HG02840 (cell line): ENCODE results near the gene HSD11B1.

Experiments
- ATAC-seq: cut with Tn5 transposase; IDR thresholded peaks from one replicate; pipeline ENCODE4 v1.9.1; 2021; ENCODE audit warnings: mild to moderate bottlenecking, moderate library complexity, moderate number of reproducible peaks; ENCODE audit not compliant: unreplicated experiment, low FRiP score

Gene HSD11B1

DNA sequence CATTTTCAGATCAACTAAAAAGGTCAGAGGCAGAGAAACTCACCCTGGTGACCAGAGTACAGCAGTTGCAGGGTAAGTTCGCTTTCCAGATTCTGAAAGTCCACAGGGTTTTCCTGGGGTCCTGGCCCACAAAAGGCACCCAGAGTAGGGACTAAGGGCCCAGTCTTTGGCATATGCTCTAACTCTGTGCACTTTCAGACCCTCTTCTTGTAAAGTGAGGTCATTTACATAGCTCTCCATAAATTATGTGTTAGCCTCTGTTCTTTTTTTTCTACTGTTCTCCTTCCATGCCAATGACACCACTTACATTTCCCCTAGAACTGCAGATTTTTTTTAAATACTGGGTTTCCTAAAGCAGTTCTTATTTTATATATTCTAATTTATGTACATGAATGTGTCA, 73.5 kb downstream of the HSD11B1 start:
- no peak for ATAC-seq

DNA sequence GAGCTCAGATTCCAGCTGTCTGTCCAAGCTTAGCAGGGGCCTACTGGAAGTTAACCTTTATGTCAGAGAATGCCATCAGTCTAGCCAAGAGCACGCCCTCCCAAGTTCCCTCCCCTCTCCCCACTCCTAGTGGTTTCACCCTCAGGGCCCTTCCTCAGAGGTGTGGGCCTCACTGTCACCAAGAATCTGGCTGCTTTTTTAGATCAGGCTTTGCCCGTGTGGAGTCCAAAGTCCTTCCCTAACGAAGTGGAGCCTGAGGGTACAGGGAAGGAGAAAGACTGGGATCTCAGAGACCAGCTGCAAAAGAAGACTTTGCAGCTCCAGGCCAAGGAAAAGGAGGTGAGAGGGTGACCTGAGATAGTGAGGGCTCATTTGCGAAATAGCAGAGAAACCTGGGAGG, 75.6 kb downstream of the HSD11B1 start:
- ATAC-seq, result no peak

DNA sequence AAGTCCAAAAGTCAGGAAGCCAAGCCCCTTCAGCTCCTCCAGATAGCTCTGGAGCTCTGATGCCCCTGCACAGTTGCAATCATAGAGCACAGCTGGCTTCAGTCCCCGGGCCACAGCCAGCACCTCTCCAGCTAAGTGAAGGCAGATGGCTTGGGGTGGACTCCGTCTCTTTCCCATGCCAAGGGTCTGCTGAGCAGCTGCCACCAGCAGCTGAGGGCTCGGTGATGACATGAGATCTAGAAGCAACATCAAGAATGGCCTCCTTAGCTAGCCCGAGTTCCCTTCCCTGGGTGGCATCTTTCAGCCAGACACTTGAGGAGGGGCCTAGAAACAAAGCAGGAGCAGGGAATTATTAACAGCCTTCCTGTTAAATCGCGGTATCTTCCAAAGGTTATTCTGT, 78.7 kb downstream of the HSD11B1 start:
- no peak for ATAC-seq
